ENCODE data around the gene CLEC3B.

Gene CLEC3B

DNA sequence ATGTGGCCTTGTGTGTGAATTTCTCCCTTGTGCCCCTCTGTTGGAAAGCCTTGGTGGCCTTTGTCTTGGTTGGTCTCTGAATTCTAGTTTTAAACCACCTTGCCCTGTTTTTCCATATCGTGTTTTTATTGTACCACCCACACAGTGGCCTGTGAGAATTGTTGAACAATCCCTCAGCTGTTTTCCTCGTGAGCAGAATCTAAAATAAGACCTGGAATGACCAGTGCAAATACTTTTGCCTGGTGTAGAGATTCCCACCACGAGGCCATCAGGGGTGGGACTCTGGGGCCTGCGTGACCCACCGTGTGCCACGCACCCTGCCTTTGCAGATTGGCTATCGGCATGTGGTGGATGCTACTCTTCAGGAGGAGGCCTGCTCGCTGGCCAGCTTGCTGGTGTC lies 19.0 kb upstream of the CLEC3B start:
- no peak for DNase-seq

DNA sequence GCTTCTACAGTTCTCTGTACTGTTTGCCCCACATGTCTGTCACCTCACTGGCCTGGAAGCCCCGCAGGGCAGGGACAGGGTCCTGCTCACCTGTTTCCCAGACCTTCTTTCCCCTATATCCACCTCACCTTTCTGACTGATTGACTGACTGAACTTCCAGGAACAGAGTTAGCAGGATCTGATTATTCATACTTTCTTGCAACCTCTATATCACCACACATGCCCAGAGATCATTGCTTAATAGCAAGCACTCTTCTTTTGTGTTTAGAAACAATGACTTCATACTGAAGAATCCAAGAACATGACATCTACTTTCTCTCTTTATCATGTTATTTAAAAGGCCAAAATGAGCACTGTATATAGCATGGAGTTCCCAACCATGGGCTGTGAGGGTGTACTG lies 18.0 kb upstream of the CLEC3B start:
- DNase-seq = no peak

DNA sequence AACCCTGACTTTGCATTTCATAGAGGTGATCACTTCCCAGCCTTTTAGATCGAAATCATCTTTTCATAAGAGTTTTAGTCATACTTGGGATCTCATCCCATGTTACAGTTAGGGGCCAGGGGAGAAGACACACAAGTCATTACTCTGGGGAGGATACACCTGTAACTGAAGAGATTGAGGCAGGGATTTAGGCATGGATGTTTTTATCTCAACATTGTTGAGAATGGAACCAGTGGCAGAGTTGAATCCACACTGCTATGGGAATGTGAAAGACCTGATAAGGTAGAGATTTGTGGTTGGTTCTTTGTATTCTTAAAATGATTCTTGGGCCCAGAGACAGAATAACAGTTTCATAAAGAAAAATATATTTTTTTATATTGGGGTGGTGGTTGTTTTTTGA lies 16.2 kb upstream of the CLEC3B start:
- no peak for DNase-seq

DNA sequence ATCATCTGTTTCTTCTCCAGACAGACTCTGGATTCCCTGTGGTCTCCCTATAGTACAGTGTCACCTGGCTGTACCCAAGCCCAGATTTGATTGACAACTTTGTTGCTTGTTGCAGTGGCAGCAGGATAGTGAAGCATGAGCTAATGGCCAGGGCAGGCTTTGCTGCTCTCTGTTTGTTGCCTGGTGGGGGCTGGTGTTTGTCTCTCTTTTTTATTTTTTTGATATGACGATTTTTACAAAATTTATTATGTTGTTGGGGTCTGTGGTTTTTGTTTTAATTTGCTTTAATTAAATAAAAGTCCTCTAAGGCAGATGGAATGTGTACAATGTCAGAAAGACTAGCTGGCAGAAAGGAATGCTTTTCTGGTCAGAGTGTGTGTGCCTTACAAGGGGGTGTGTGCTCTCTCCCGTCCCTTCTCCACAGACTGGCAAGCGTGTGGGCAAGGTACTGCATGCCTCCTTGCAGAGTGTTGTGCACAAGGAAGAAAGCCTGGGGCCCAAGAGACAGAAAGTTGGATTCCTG lies 15.2 kb upstream of the CLEC3B start:
- no peak for DNase-seq

DNA sequence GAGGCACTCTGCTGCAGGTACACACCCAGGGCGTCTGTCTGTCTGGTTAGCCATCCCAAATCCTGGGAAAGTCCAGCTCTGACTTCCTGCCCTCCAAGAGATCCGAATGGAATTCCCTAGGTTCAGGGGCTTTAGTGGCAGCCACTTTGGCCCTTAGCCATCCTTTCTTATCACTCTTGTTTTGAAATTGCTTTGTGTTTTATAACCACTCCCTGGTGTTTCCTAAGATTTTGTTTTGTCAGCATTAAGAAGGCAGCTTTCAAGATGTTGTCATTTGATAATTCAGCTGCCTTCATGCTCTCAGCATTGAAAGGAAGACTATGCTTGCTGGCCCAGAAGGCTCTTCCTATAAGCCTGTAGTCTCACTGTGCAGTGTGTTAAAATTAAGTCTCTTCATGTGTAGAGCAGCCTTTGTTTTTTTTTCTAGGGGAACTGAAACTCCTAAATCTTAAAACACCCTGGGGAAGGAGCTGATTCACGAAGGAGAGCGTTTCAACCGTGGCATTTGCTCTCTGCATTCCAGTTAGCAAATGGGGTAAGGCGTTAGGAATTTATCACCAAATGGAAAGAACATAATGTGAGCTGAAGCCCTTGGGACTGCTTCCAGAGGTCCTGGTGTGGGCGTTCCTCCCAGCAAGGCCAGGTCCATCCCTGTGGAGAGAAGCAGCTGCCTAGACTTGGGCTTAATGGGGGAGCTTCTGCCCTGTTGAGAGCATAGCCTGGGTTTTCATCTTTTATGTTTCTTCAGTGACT lies 14.2 kb upstream of the CLEC3B start:
- DNase-seq = no peak

DNA sequence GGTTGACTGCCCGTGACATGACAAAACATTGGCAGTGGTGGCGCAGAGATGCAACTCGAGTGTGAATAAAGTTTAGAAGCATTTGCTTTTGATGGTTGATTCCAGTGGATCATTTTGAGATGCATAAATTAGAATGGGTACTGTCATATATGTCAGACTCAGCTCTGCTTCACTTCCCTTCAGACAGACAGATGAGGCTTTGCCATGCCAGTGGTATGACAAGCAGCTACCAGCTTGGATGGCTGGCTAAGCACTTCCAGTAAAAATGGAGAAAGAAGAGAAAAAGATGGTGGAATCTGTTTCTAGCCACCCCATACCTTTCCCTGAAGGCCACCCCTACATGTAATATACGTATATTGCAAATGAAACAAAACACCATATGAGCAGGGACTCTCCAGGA lies 13.5 kb upstream of the CLEC3B start:
- no peak for DNase-seq

DNA sequence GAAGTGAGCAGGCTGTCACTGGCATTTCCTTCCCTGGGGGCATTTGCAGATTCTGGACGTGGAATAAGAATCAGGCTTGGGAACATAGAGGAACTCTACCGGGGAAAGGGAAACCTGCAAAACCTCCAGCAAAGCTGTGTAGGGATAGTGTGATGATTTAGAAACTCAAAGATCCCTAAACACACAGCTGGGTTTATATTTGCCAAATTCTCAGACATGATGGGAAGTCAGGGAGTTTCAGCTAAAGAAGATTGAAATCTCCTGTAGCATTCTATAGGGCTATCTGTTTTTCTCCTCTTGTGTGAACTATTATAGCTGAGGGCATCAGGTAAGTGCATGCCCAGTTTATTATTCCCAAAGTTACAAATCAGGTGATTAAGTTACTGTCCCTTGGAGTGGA lies 9.2 kb upstream of the CLEC3B start:
- DNase-seq = no peak

DNA sequence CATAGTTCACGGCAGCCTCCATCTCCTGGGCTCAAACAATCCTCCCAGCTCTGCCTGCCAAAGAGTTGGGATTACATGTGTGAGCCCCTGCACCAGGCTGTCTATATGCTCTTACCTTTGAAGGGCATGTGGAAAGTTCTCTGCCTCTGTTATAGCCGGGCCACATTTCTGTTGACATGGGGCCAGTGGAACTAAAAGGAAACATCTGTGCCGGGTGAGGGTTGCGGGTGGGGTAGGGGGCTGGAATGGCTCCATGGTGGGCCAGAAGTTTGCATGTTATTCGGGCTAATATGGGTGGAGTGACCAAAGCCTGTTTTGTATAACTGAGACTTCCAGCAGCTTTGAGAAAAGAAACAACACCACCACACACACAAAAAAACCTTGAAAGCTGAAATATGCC lies 8.3 kb upstream of the CLEC3B start:
- no peak for DNase-seq

DNA sequence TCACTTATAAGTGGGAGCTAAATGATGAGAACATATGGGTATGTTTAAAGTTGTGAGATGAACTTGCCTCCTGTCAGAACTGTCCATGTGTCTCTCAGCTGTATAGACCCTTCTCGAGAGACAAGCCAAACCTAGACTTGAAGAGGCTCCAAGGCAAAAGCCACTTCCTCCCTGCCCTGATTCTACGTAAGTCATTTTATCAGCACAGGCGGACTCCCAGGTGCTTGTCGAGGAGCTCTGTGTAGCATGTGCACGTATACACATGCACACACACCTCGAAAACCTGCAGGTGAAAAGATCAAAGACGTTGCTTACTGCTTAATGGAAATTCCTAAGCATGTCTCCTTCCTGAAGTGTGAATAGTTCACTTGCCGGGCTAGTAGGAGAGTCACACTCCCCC lies 5.6 kb upstream of the CLEC3B start:
- DNase-seq = peak in 5 of 6 experiments; percentile 4 to 71 (median 51)

DNA sequence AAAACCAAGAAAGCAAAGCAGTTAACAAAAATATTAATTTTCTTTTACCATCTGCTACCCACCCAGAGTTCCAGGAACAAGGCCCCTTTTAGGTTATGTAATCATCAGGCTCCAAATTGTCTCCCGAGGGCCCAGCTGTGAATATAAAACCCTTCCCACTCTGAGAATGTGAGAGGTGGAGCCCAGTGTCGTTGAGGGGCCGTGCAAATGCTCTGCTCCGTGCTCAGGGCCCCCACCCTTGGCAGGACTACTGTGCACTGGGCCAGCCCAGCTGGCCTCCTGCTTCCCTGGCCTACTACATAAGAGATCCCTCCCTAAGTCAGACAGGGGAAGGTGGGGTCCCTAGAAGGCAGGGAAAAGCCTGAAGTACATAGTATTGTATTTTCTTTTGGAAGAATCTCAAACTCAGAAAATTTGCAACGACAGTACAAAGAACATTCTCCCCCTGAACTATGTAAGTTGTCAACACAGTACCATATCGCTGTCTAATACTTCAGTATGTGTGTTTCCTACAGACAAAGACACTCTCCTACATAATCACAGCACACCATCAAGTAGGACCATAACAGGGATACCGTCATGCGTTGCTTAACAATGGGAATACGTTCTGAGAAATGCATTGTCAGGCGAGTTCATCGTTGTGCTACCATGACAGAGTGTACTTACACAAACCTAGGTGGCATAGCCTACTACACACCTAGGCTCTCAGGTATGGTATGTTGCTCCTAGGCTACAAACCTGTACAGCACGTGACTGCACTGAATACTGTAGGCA lies 4.4 kb upstream of the CLEC3B start:
- DNase-seq = no peak

DNA sequence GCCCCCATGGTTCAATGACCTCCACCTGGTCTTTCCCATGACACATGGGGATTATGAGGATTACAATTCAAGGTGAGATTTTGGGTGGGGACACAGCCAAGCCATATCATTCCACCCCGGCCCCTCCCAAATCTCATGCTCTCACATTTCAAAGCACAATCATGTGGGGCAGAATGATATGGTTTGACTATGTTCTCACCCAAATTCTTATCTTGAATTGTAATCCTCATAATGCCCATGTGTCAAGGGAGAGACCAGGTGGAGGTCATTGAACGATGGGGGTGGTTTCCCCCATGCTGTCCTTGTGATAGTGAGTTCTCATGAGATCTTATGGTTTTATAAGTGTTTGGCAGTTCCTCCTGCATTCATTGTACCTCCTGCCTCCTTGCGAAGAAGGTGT lies 2.4 kb upstream of the CLEC3B start:
- DNase-seq = no peak

DNA sequence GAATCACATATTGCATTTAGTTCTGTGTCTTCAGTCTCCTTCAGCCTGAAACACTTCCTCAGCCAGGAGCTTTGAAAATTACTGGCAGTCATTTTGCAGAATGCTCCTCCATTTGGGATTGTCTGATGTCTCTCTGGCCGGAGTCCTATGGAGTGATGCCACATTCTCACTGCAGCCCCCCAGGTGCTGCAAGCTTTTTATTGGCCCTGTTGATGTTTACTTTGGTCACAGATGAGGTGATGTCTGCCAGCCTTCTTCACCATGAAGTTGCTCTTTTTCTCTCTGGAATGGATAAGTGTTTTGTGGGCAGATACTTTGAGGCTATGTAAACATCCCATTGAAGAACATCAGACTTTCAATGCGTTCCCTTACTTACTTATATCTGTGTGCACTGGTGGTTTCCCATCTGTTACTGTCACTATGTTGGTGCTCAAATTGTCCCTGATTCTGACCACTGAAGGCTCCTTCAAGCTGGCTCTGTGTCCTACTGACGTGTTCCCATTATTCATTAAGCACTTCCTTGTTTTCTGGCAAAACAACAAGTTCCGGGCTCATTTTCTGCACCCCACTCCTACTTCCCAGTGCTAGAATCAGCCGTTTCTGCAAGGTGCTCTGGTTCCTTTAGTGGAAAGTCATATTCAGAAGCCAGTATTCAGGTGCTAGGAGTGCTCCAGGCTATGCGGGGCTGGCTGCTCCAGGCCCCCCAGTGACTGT lies 1.4 kb upstream of the CLEC3B start:
- DNase-seq = no peak

DNA sequence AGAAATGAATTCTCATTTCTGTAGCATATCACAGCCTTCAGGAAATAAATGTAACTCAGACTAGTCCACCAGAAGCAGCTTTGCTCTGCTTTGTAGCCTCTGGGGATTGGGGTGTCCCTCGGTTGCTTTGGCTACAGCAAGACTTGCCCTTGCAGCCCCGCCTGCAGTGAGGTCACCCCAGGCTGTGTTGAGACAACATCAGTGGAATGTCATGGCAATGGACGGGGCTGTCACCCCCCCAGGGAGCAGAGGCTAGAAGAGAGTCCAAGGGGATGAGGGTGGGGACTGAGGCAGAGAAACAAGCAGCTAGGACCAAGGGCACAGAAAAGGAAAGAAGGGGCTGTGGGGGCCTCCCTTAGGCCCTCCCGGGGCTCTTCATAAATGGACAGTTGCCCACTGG lies 854 bp downstream of the CLEC3B start:
- no peak for DNase-seq

DNA sequence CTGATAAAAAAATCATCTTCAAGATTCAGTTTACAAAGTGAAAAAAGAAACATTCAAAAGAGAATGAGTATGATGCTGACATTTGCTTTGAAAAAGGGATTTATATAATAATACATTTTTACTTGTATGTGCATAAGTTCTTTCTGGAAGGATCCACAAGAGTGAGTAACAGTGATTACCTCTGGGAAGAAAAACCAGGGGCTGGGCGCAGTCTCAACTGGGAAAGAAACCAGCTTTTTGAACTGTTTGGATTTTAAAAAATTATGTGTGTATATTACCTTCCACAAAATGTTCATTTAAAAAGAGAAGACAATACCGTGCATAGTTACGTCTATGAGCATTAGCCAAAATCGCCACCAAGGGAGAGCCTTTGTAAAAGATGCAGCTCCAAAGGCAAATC lies 1.3 kb downstream of the CLEC3B start:
- DNase-seq = no peak

DNA sequence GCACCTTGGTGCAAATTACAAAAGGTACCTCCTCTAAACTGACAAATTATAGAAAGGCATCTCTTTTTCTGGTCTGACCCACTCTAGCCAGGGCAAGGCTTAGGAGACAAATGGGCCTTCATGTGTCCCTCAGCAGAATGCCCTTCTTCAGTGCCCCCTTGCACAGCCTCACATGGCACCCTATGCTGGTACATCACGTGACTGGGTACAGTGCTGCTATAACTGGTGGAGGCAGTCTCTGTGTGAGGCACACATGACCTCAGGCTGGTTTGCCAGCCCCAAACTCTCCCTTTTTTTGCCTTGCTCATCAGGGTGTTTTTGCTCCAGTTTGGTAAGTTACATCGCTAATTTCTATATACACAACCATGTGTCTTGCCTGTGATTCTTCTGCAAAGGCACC lies 3.1 kb downstream of the CLEC3B start:
- no peak for DNase-seq

DNA sequence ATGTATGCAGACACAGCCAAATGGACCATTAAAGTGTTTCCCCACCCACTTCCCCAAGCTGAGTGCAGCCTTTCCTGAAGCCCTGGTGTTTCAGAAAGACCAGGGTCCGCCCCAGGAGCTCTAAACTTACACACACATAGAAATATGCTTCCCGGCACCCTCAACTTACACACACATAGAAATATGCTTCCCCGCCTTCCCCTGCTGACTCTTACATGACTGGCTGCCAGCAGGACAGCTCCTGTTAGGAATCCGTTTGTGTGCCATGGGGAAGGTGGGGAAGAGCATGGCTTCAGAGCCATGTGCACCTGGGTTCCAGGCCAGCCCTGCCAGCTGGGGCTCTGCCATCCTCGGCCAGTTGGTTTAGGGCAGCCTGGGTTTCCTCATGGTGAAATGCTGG lies 3.6 kb downstream of the CLEC3B start:
- no peak for DNase-seq

DNA sequence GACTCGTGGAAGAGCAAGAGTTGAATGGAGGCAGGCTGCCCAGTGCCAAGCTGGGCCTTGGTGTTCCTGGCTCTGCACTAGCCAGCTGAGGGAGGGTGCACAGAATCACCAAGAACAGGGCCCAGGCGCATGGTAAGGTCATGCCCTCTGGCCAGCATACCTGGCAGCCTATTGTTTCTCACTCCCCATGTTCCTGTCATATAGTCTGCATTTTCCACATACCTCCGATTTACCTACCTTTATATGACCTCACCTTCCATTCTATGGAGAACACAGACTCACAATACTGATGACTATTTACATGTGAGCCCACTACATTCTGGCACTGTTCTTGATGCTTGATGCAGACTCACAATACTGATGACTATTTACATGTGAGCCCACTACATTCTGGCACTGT lies 5.4 kb downstream of the CLEC3B start:
- no peak for DNase-seq

DNA sequence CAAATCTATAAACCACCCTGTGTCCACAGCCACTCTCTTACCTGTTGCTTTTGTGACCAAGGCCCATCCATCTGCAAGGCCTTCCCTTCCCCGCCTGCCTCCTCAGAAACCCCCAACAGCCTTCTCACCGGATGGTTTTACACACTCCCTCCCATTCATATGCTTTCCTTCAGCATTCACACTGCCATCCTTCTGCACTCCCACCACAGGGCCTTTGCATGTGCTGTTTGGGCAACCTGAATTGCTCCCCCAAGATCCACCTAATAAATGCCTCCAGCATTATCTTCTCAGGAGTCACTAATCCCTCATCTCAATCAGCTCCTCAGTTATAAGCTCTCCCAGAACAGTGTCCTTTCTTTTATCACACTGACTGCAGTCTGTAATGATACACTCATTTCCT lies 6.0 kb downstream of the CLEC3B start:
- DNase-seq = no peak

DNA sequence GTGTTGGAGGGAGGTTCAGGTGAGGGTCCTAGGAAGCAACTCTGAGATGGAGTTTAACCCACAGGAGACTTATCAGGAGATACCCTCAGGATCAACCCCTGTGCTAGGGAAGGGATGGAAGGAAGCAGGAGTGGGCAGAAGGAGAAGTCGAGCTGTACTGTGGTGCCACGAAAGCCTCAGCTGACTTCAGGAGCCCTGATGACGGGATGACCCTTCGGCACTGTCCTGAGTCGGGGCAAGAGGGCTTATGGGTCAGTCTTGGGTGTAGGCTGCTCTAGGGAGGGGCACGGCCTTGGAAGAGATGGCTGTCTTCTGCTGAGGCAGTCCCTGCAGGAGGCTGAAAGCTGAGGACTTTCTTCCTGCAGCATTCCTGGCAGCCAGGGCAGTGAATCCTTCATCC lies 7.7 kb downstream of the CLEC3B start:
- DNase-seq = no peak

DNA sequence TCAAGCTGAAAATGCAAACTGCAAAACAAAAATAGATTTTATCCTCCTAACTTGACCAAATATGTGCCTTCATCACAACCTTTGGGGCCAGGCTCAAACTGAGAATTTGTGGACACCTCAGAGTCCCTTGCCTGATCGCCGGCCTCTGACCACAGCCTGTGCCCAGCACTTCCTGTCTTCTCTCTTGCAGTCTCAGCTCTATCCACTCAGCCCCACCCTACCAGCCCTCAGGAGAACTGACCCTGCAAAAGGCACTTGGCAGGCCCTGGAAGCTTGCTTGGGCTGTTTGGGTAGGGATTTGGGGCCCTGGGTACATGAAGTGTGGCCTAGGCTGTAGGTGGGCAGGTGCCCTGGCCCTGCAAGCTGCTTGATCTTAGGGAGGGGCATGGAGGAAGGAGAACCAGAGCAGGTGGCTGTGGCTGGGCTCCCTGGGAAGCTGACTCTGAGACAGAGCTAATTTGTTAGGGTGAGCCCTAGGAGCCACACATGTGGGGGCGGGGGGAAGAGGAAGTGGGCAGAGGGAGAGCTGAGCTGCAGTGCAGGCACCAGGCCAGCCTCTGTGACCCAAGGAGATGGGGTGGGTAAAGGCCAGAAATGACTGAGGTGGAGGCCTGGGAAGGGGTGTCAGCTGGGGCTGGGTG lies 8.6 kb downstream of the CLEC3B start:
- DNase-seq = peak in 2 of 6 experiments; percentile 5 to 9

DNA sequence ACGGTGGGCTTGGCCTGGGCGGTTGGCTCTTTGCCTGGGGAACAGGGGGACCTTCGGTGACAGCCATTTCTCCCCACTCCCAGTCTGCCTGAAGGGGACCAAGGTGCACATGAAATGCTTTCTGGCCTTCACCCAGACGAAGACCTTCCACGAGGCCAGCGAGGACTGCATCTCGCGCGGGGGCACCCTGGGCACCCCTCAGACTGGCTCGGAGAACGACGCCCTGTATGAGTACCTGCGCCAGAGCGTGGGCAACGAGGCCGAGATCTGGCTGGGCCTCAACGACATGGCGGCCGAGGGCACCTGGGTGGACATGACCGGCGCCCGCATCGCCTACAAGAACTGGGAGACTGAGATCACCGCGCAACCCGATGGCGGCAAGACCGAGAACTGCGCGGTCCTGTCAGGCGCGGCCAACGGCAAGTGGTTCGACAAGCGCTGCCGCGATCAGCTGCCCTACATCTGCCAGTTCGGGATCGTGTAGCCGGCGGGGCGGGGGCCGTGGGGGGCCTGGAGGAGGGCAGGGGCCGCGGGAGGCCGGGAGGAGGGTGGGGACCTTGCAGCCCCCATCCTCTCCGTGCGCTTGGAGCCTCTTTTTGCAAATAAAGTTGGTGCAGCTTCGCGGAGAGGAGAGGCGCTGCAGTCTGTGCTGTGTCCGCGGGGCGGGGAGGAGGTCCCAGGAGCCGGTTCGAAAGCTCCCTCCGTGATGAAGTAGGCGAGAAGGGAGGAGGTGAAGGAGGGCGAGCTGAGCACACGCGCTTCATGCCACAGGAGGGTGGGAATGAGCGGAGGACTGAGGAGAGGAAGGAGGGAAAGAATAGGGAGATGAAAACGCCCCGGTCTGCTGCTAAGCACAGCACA lies 9.6 kb downstream of the CLEC3B start:
- peak in 3 of 6 experiments; percentile 7 to 49 (median 14) for DNase-seq
